Panc1 (cell line): ENCODE data around the gene RABGAP1. TPM values are rescaled to one million over a fixed set of nuclear protein-coding genes. Genes with fewer than 3 reads are reported as not detected.

Experiments used
- ATAC-seq: fragments of 200-7000 bp; cut with Tn5 transposase; 2 replicates; pipeline ENCODE4 v1.9.1; 2020; ENCODE audit warnings: mild to moderate bottlenecking, moderate library complexity
- BruUV-seq: library from RNA; stranded (reverse); fragments of 400-500 nt; replicated peaks from 2 replicates; lab custom pipeline; 2021; lab: Mats Ljungman, UMichigan
- CTCF ChIA-PET: fragments of 300-600 bp; sonication (Branson Sonifier 250); formaldehyde crosslinking; loops from one replicate; lab custom pipeline; 2022; ENCODE audit warnings: antibody characterized with exemption; lab: Charles Lee
- POLR2A ChIA-PET: fragments of 300-600 bp; sonication (Branson Sonifier 250); formaldehyde crosslinking; loops from one replicate; lab custom pipeline; 2022; ENCODE audit warnings: antibody characterized with exemption; lab: Charles Lee
- DNase-seq: peaks from one replicate; pipeline ENCODE4 v3.0.0-alpha.2; 2010; ENCODE audit warnings: low read depth, low spot score
- H3K27ac ChIP-seq: 2 replicates; pipeline ENCODE4 v1.5.1; 2011; ENCODE audit warnings: mild to moderate bottlenecking, low read length, inconsistent platforms
- H3K27me3 ChIP-seq: fragments of 200-500 bp; sonication (Bioruptor generic); 2 replicates; pipeline ENCODE4 v1.6.0; 2014; ENCODE audit warnings: low read length, inconsistent platforms; ENCODE audit not compliant: control insufficient read depth, insufficient read depth
- H3K36me3 ChIP-seq: fragments of 200-500 bp; sonication (Bioruptor generic); 2 replicates; pipeline ENCODE4 v1.5.1; 2014; ENCODE audit warnings: inconsistent platforms, mild to moderate bottlenecking, low read length, moderate library complexity; ENCODE audit not compliant: control insufficient read depth, insufficient read depth
- H3K4me1 ChIP-seq: 2 replicates; pipeline ENCODE4 v1.5.1; 2011; ENCODE audit warnings: inconsistent platforms, mild to moderate bottlenecking, low read length, moderate library complexity; ENCODE audit not compliant: control insufficient read depth, insufficient read depth
- H3K4me3 ChIP-seq, 2 experiments: 2 replicates each; pipeline ENCODE4 v1.5.1; 2011 to 2012; ENCODE audit warnings: low read depth in 2 of 2, low read length in 2 of 2, mild to moderate bottlenecking in 2 of 2, inconsistent platforms in 1 of 2, moderate library complexity in 1 of 2
- H3K9me3 ChIP-seq: fragments of 200-500 bp; sonication (Bioruptor generic); 2 replicates; pipeline ENCODE4 v1.5.1; 2014; ENCODE audit warnings: low read depth, mild to moderate bottlenecking, inconsistent platforms, low read length, moderate library complexity; ENCODE audit not compliant: control insufficient read depth, insufficient read depth
- POLR2AphosphoS5 ChIP-seq: IDR thresholded peaks from 2 replicates; pipeline ENCODE4 v1.6.1; 2012; ENCODE audit warnings: mild to moderate bottlenecking, low read depth, low read length, moderate library complexity
- REST ChIP-seq, 2 experiments: IDR thresholded peaks; 2 replicates each; pipeline ENCODE4 v1.6.1; 2011 to 2012; ENCODE audit warnings: low read depth in 2 of 2, control low read depth in 1 of 2, low read length in 1 of 2, mild to moderate bottlenecking in 1 of 2, moderate library complexity in 1 of 2; ENCODE audit not compliant: insufficient read depth in 1 of 2
- SIN3A ChIP-seq: IDR thresholded peaks from 2 replicates; pipeline ENCODE4 v1.6.1; 2012; ENCODE audit warnings: low read depth, mild to moderate bottlenecking, low read length, moderate library complexity, borderline replicate concordance; ENCODE audit not compliant: insufficient read depth
- TCF7L2 ChIP-seq: IDR thresholded peaks from 2 replicates; pipeline ENCODE4 v1.6.1; 2011; ENCODE audit warnings: mild to moderate bottlenecking, low read depth, low read length, inconsistent platforms
- in situ Hi-C: cut with HindIII; loops from 2 replicates; pipeline ENCODE4 v1.10.0; 2016; ENCODE audit warnings: low sequenced_read_pairs, low pct_unique_long_range_greater_than_20kb
- intact Hi-C: fragments of 100-400 bp; cut with micrococcal nuclease; formaldehyde crosslinking; loops from one replicate; pipeline ENCODE4 v1.10.0; 2022; ENCODE audit not compliant: unreplicated experiment
- total RNA-seq: library from RNA; stranded (reverse); gene quantifications from one replicate; pipeline ENCODE4 v1.2.1, GENCODE V29; 2021; ENCODE audit not compliant: unreplicated experiment
- TF ChIP-seq, protein P1 (sequence below): fragments of 450-650 bp; IDR thresholded peaks from 2 replicates; pipeline ENCODE4 v1.5.1; 2017; ENCODE audit warnings: mild to moderate bottlenecking

The RABGAP1 gene
- total RNA-seq, 1 experiment from 2014 or later, result 41.4 TPM

DNA sequence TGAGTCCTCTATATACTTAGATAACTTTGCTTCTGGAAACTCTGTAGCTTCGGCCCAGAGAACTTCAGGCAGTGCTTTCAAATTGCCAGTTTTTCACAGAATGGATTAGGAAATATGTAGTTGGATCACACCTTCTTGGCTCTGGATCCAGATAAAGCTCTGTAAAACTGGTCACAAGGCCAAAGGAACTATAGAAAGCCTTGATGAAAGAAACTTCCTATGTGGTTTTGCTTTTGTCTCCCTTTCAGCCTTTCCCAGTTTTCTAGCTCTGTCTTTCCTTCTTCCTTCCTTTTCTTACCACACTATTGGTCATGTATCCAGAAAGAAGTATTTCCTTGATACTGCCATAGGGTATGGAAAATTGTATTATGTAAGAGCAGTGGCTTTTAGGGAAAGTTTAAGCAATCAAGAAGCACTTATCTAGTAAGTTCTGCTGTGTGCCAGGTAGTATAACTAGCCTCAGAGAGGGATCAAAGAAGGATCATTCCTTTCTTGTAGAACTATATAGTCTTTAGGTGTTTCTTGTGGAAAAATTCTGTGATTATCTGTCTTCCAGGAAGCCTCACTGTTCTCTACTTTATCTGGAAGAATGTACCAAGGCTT is 98.9 kb downstream of the RABGAP1 start:
- no peaks in the 10 kb centered on the region for H3K9me3 ChIP-seq
- no peak overlapping the region for H3K4me3 ChIP-seq
- ATAC-seq (no peak), DNase-seq (no peak)
- peaks cover 2% of the 10 kb centered on the region; the same call in 1 of the 2 replicates for H3K36me3 ChIP-seq
- no peaks in the 10 kb centered on the region for H3K27me3 ChIP-seq
- intact Hi-C loops, result no loop called here
- ChIA-PET CTCF (no interaction called here), POLR2A (no interaction called here)
- BruUV-seq, result no TSS peak
- H3K27ac ChIP-seq, result no peak overlapping the region
- no peaks in the 10 kb centered on the region for H3K4me1 ChIP-seq
- in situ Hi-C loops, result no loop called here
- TF ChIP-seq SIN3A (no peak), POLR2AphosphoS5 (no peak), TCF7L2 (no peak), REST (IDR thresholded peaks at IDR 0.05; ENCODE audit: insufficient read depth in 1 of 2, low read depth in 2 of 2, low read length in 1 of 2) (no peak)
- TF ChIP-seq, protein P1, sequence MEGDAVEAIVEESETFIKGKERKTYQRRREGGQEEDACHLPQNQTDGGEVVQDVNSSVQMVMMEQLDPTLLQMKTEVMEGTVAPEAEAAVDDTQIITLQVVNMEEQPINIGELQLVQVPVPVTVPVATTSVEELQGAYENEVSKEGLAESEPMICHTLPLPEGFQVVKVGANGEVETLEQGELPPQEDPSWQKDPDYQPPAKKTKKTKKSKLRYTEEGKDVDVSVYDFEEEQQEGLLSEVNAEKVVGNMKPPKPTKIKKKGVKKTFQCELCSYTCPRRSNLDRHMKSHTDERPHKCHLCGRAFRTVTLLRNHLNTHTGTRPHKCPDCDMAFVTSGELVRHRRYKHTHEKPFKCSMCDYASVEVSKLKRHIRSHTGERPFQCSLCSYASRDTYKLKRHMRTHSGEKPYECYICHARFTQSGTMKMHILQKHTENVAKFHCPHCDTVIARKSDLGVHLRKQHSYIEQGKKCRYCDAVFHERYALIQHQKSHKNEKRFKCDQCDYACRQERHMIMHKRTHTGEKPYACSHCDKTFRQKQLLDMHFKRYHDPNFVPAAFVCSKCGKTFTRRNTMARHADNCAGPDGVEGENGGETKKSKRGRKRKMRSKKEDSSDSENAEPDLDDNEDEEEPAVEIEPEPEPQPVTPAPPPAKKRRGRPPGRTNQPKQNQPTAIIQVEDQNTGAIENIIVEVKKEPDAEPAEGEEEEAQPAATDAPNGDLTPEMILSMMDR, result no peak

DNA sequence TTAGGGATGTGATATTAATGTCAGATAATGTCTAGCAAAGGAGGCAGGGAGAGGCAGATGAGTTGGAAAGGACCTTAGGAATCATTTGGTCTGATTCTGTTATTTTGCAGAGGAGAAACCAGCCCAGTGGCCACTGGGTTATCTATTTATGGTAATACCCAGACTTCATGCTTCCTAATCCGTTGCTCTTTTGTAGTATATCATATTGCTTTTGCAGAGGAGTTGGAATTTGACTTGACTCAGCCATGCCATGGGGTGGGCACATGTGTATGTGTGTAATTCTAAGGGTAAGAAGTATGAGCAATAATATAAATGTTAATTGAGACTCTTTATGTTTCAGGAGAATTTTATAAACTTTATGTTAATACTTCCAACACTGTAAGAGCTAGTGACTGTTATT is 100.0 kb downstream of the RABGAP1 start:
- intact Hi-C loops, result no loop called here
- in situ Hi-C loops, result no loop called here
- H3K9me3 ChIP-seq, result no peaks in the 10 kb centered on the region
- ChIA-PET CTCF (no interaction called here), POLR2A (no interaction called here)
- TF ChIP-seq, protein P1, result no peak
- TF ChIP-seq TCF7L2 (no peak), POLR2AphosphoS5 (no peak)
- no TSS peak for BruUV-seq
- DNase-seq (no peak), ATAC-seq (no peak)
- H3K27ac ChIP-seq, result no peak overlapping the region
- H3K36me3 ChIP-seq, result peaks cover 2% of the 10 kb centered on the region; the same call in 1 of the 2 replicates
- H3K27me3 ChIP-seq, result no peaks in the 10 kb centered on the region
- H3K4me3 ChIP-seq, result no peak overlapping the region
- no peaks in the 10 kb centered on the region for H3K4me1 ChIP-seq
